Endothelial cell of umbilical vein (primary cell): Measurements from ENCODE around the gene NKTR. TPM values are rescaled to one million over a fixed set of nuclear protein-coding genes. Genes with fewer than 3 reads are reported as not detected.

ENCODE experiments used
- BruUV-seq: library from RNA; stranded (reverse); fragments of 400-500 nt; replicated peaks from 2 replicates; lab custom pipeline; 2021; lab: Mats Ljungman, UMichigan
- CTCF ChIA-PET: fragments of 300-600, 350-600 bp; sonication (Branson Sonifier 250); formaldehyde crosslinking; loops from one replicate; lab custom pipeline; 2021; ENCODE audit warnings: antibody characterized with exemption, inconsistent platforms; lab: Charles Lee
- POLR2A ChIA-PET: fragments of 300-600, 350-600 bp; sonication (Branson Sonifier 250); formaldehyde crosslinking; loops from one replicate; lab custom pipeline; 2021; ENCODE audit warnings: antibody characterized with exemption, inconsistent platforms; lab: Charles Lee
- DNase-seq: peaks from one replicate; pipeline ENCODE4 v3.0.0-alpha.2; 2011; ENCODE audit warnings: low read depth, low spot score
- FAIRE-seq: peaks from 2 replicates; lab custom pipeline; 2011; peaks lifted over from hg19 to GRCh38; lab: Jason Lieb, UNC
- H2AFZ ChIP-seq: 2 replicates; pipeline ENCODE4 v1.6.0; 2012; ENCODE audit warnings: low read depth, low read length, control low read depth, inconsistent platforms
- H3K27ac ChIP-seq: 2 replicates; pipeline ENCODE4 v1.5.1; 2011; ENCODE audit warnings: low read depth, mild to moderate bottlenecking, control low read depth, low read length, moderate library complexity; ENCODE audit not compliant: insufficient read depth
- H3K27me3 ChIP-seq, 2 experiments: 2 replicates each; pipeline versions ENCODE4 v1.6.0 to v1.6.1; 2011; ENCODE audit warnings: low read length in 2 of 2, mixed read lengths in 1 of 2; ENCODE audit not compliant: control insufficient read depth in 2 of 2, insufficient read depth in 2 of 2
- H3K36me3 ChIP-seq, 2 experiments: 2 replicates in 1 of 2; 3 replicates in 1 of 2; pipeline ENCODE4 v1.5.1; 2011; ENCODE audit warnings: low read length in 2 of 2, mild to moderate bottlenecking in 1 of 2, moderate library complexity in 1 of 2; ENCODE audit not compliant: control insufficient read depth in 2 of 2, insufficient read depth in 2 of 2; ENCODE audit errors: extremely low read depth in 1 of 2
- H3K4me1 ChIP-seq: 3 replicates; pipeline ENCODE4 v1.5.1; 2011; ENCODE audit warnings: mild to moderate bottlenecking, low read length; ENCODE audit not compliant: control insufficient read depth, insufficient read depth; ENCODE audit errors: extremely low read depth
- H3K4me2 ChIP-seq: 2 replicates; pipeline ENCODE4 v1.6.1; 2011; ENCODE audit warnings: low read length, control low read depth, mixed read lengths; ENCODE audit not compliant: insufficient read depth
- H3K4me3 ChIP-seq, 3 experiments: fragments of 200-600 bp in 1 of 3; sonication (generic), shearing (Covaris generic) in 1 of 3; replicated peaks in 1 of 3; 2 replicates each; pipeline ENCODE4 v1.5.1; 2011 to 2016; ENCODE audit warnings: control low read depth in 3 of 3, low read length in 3 of 3, mild to moderate bottlenecking in 2 of 3, inconsistent platforms in 1 of 3, low read depth in 1 of 3, moderate library complexity in 1 of 3; ENCODE audit not compliant: insufficient read depth in 1 of 3
- H3K79me2 ChIP-seq: 2 replicates; pipeline ENCODE4 v1.6.0; 2012; ENCODE audit warnings: low read length, inconsistent platforms; ENCODE audit not compliant: control insufficient read depth, insufficient read depth
- H3K9ac ChIP-seq: replicated peaks from 2 replicates; pipeline ENCODE3; 2011; ENCODE audit warnings: low read length, control low read depth; ENCODE audit not compliant: insufficient read depth; ENCODE audit errors: extremely low read depth
- H3K9me1 ChIP-seq: replicated peaks from 3 replicates; pipeline ENCODE4 v1.6.0; 2011; ENCODE audit warnings: mild to moderate bottlenecking, low read length; ENCODE audit not compliant: control insufficient read depth, insufficient read depth; ENCODE audit errors: extremely low read depth
- H3K9me3 ChIP-seq: replicated peaks from 2 replicates; pipeline ENCODE4 v1.5.1; 2012; ENCODE audit warnings: low read length, inconsistent platforms; ENCODE audit not compliant: control insufficient read depth, insufficient read depth
- H4K20me1 ChIP-seq: replicated peaks from 2 replicates; pipeline ENCODE3; 2011; ENCODE audit warnings: mild to moderate bottlenecking, low read length; ENCODE audit not compliant: control insufficient read depth, insufficient read depth; ENCODE audit errors: extremely low read depth
- CTCF ChIP-seq, 2 donors: IDR thresholded peaks; 1 replicate in 1 of 2; 2 replicates in 1 of 2; pipeline ENCODE4 v1.5.1; 2011; ENCODE audit warnings: low read length in 2 of 2, mild to moderate bottlenecking in 2 of 2, moderate library complexity in 2 of 2, control low read depth in 1 of 2, inconsistent platforms in 1 of 2, low read depth in 1 of 2; ENCODE audit not compliant: insufficient read depth in 1 of 2; ENCODE audit errors: extremely low read depth in 1 of 2
- EZH2 ChIP-seq: IDR thresholded peaks from 2 replicates; pipeline ENCODE4 v1.6.1; 2012; ENCODE audit warnings: borderline replicate concordance, low read depth, mild to moderate bottlenecking, moderate library complexity, low read length, inconsistent platforms; ENCODE audit not compliant: severe bottlenecking
- FOS ChIP-seq: IDR thresholded peaks from 2 replicates; pipeline ENCODE4 v1.6.1; 2011; ENCODE audit warnings: mild to moderate bottlenecking, low read length, moderate library complexity, borderline replicate concordance; ENCODE audit not compliant: insufficient read depth
- GATA2 ChIP-seq: IDR thresholded peaks from 2 replicates; pipeline ENCODE4 v1.7.0; 2011; ENCODE audit warnings: low read depth, mild to moderate bottlenecking, moderate library complexity, mixed read lengths, low read length; ENCODE audit not compliant: insufficient read length, insufficient read depth
- JUN ChIP-seq: IDR thresholded peaks from 2 replicates; pipeline ENCODE4 v1.6.1; 2011; ENCODE audit warnings: borderline replicate concordance, low read depth; ENCODE audit not compliant: insufficient read length, insufficient read depth
- MYC ChIP-seq: IDR thresholded peaks from one replicate; pipeline ENCODE4 v1.6.1; 2011; ENCODE audit warnings: mild to moderate bottlenecking, low read depth, low read length
- POLR2A ChIP-seq: IDR thresholded peaks from 2 replicates; pipeline ENCODE4 v1.6.1; 2012; ENCODE audit warnings: low read depth, mild to moderate bottlenecking, control low read depth, low read length
- dilution Hi-C: fragments of 300-500 bp; cut with MboI; formaldehyde crosslinking; loops from one replicate; pipeline ENCODE4 v1.15.0; 2019; ENCODE audit warnings: low sequenced_read_pairs; ENCODE audit not compliant: extremely low pct_ligation_motif_present
- intact Hi-C: fragments of 100-400 bp; cut with micrococcal nuclease; formaldehyde crosslinking; loops from one replicate; pipeline ENCODE4 v1.10.0; 2022
- polyA plus RNA-seq, 4 experiments: library from polyadenylated mRNA; depleted of rRNA in 3 of 4; stranded (reverse) in 3 of 4; unstranded in 1 of 4; fragments of >200 nt; gene quantifications; 2 replicates each; pipeline versions ENCODE4 v1.2.1 to v1.2.3, GENCODE V29; 2011 to 2012; ENCODE audit warnings: missing spikeins in 1 of 4
- total RNA-seq: library from RNA; stranded (reverse); gene quantifications from 2 replicates; pipeline ENCODE4 v1.2.3, GENCODE V29; 2021
- TF ChIP-seq, protein P1 (sequence below): IDR thresholded peaks from 2 replicates; pipeline ENCODE4 v1.6.1; 2011; ENCODE audit not compliant: insufficient read depth, insufficient read length

The NKTR gene
- total and polyA plus RNA-seq, 2 donors (not counting 3 experiments of a cell fraction or from before 2014, with no cell fraction given), result 27.4 to 99.0 TPM

- Histone ChIP-seq H3K27me3 (no peaks in the 10 kb centered on the region), H3K79me2 (peaks cover 34% of the 10 kb centered on the region), H3K9ac (no peak overlapping the region), H4K20me1 (no peaks in the 10 kb centered on the region), H3K9me1 (no peaks in the 10 kb centered on the region), H3K27ac (no peak overlapping the region), H3K4me1 (peaks cover 36% of the 10 kb centered on the region), H3K4me3 (no peak overlapping the region), H2AFZ (no peak overlapping the region), H3K4me2 (no peak overlapping the region), H3K9me3 (no peaks in the 10 kb centered on the region), H3K36me3 (peaks cover 7 to 9% of the 10 kb centered on the region in 2 experiments)
- intact Hi-C loops (loop anchor here (1.0 kb wide), 1 partner anchor 93 kb away; no protein-coding TSS in a partner anchor), dilution Hi-C loops (no loop called here)
- DNase-seq, result no peak
- peak; percentile 12 for FAIRE-seq
- ChIA-PET CTCF (interaction anchor here (1.1 to 2.0 kb wide), 6 partner anchors 10 to 104 kb away, joined by 3 to 15 read pairs (median 4); partner anchors contain the start of gene SEC22C), POLR2A (no interaction called here)
- TF ChIP-seq, protein P1, sequence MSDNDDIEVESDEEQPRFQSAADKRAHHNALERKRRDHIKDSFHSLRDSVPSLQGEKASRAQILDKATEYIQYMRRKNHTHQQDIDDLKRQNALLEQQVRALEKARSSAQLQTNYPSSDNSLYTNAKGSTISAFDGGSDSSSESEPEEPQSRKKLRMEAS, result no peak
- no peak for TF ChIP-seq JUN
- no peak for TF ChIP-seq FOS
- no peak for TF ChIP-seq EZH2
- no peak for TF ChIP-seq GATA2
- no peak for TF ChIP-seq POLR2A
- TF ChIP-seq CTCF (IDR thresholded peaks at IDR 0.05; ENCODE audit: extremely low read depth in 1 of 2, insufficient read depth in 1 of 2, low read depth in 1 of 2, low read length in 2 of 2), result no peak
- no peak for TF ChIP-seq MYC
- BruUV-seq, result no TSS peak
Observed at GRCh38 chr3:42651248-42652091, 51.0 kb downstream of the NKTR start.
